Fibroblast of the conjunctiva (primary cell): ENCODE results near the gene MYCBP2.

Experiments used
- DNase-seq: peaks from one replicate; pipeline ENCODE4 v3.0.0-alpha.2; 2010; ENCODE audit warnings: low read depth

Gene MYCBP2

DNA sequence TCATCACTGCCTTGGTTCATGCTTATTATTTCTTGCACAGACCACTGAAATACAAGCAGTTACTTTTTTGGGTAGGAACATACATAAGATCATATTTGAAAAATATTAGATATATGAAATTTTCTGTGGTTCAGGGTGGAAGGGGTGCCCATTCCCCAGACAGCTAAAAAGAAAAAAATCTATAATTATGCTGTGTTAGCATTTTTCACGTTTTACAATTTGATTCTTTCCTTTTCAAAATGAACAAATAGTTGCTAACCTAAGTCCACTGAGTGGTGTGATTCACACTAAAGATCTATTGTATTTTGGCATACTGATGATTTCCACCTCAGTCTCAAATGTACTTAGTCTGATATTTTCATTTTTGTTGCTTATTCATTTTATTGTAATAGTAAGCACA is 233.2 kb downstream of the MYCBP2 start:
- DNase-seq = no peak

DNA sequence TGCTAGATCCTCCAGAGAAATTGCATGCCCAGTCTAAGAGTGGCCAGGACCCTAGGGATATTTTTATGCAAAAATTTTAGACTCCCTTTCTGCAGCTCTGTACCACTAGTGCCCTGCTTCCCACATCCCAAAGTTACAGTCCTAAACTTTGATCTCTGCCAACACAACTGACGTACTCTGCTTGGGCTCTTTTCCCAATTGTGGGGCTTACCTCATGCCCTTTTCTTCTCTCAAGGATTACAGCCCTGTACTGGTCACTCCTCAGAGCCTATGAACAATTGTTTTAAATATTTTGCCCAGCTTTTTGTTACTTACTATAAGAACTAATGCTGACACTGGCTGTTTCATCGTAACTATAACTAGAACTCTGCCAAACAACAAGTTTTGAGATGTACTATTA is 242.1 kb downstream of the MYCBP2 start:
- no peak for DNase-seq

DNA sequence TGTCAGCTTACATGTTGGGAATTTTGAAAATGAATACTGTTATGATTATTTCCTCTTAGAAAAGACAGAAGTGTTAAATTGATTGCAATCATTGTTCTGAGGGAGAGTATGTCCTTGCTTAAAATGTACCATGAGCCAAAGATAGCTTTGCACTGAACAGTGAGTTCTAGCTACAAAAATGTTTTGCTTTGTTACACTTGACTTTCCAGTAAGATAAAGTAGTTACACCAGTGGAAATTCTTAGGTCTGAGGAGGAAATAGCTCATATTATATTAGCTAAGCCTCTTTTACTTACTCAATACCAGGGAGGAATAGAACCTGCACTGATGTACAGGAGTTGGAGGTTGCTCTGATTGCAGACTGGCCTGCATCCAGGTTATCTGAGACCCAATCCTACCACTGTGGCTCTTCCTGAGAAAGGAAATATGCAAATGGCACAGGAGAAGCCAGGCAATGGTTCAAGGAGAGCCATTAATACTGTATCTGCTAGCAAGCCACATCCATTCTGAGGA is 246.9 kb downstream of the MYCBP2 start:
- no peak for DNase-seq

DNA sequence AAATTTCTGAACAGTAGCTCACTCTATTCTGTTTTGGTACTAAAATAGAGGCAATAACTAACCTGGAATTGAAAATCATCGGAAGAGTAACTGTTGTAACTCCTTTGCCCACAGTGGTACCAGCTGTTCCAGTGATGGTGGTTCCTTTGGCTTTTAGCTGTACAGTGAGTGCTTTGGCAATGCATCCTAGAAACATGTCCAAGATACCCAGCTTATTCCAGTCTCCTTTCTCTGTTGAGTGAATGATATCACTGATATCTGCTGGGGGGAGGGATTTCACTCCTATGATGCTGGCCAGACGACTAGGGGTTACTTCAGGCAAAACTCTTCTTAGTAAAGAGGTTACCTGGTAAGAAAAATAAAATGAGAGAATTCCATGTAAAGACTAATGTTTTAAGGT is 259.4 kb downstream of the MYCBP2 start:
- DNase-seq = no peak

DNA sequence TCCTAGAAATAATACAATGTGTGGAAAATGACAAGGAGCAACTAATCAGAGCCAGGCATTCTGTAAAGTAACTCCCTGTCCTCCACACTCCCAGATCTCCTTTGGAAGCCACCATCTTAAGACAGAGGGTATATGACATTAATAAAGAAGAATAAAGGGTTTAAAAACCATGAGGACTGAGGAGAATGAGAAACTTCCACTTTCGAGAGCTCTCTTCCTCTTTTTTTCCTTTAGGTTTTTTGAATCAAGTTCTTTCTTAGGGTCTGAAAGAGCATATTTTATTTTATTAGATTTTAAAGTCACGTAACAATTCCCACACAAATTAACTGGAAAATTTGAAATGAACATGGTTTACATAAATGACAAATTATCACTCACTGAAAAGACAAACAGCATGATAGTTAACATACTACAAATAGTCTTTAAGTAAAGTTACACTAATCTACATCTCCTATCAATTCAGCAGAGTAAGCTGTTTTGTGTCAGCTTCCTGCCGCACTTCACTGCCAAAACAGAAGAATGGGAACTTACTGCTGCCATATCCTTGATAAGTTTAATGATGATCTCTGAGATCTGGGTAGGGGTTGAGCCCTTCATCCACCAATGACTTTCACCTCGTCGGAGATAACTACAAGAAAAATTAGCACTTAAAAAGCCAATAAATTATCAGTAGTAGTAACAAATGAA is 261.3 kb downstream of the MYCBP2 start:
- no peak for DNase-seq

DNA sequence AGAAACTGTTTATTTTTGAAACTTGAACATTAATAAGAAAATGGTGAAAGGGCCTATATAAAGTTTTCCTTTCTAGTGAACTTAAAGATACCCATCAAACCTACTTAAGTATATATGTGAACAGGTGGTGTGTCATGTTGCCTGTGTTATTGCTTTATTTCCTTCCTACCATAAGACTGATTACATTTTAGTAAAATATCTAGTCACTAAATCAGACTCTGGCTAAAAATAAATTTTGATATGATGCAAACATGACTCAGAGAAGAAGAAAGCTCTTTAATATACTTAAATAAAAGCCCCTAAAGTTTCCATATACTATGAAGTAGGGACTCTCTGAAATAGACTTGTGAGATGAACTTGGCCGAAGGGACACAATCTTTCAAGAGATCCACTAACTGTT is 264.8 kb downstream of the MYCBP2 start:
- DNase-seq = no peak

DNA sequence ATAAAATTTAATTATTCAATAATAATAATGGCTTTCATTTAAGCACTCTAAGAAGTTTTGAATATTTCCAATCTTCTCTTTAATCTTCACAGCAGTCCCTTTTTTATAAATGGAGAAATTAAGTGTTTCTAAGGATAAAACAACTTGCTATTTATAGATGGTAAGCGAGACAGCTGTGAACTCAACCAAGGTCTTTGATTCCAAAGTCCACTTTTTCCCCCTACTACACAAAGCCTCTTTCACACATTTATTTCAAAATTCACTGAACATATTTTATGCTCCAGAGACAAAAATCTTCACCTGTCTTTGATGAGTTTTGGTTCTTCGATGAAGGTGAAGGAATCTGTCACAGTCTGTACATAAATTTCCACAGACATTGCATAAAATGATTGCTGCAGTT is 265.5 kb downstream of the MYCBP2 start:
- DNase-seq = no peak

DNA sequence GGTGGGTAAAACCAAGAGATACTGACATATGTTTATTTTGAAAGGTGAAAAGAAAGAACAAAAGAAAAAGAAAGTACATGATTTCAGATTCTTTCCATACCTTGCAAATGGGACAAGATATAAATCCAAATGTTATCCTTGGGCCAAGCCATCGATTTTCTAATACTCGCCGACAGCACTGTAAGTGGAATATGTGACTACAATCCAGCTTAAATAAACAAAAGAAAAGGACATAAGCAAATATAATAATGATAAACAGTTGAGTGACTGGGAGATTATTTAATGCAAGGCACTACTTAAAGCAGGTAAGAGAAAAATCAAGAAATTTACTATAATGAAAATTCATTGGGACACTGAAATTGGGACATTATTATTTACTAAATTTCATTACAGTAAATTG is 270.0 kb downstream of the MYCBP2 start:
- DNase-seq = no peak

DNA sequence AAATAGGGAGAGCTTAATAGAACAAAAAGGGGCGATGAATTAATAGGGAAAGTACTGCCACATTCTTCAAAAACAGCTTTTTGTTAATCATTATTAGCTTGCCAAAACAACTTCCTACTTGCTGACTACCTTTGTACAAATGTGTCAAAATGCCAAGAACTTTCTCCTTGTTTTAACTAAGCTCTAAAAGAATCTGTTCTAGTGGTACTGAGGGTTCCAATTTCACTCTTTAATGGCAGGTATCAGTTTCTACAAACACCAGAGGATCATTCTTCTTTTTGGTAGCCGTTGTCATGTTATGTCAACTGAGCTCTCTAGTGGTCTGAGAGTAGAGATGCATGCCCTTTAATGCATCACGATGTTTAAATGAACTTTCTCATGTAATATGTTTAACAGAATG is 270.5 kb downstream of the MYCBP2 start:
- no peak for DNase-seq

DNA sequence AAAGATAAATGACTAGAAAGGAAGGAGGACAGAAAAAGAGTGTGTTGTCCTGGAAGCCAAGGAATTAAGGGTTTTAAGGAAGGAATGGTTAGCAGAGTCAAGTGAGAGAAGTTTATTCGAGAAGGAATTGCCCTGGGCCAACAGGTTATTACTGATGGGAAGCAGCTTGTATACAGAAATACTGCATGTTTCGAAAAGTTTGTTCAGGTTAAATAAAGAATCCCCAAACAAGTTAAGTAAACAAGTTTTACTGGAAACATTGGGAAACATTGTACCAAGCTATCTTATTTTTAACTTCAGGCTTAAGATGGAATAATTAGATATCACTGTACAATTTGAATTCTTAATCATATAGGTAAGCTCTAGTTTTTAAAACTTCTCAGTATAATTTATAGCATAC is 271.7 kb downstream of the MYCBP2 start:
- no peak for DNase-seq

DNA sequence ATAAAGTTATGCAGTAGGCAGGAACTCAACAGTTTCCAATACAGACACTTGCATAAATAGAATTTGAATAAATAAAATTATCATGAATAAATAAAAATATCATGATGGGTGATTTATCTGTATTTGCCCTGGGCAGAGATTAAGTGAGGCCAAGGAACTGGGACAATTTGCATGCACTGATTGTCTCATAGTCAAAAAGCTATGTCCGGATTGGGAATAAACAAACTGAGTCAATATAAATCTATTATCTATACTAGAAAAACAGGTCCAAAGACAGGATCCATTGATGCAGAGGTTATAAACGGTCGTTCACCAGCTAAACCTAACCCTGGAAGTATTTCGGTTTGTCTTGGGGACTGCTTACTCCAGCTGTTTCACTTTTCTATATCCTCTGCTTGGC is 273.7 kb downstream of the MYCBP2 start:
- DNase-seq = no peak

DNA sequence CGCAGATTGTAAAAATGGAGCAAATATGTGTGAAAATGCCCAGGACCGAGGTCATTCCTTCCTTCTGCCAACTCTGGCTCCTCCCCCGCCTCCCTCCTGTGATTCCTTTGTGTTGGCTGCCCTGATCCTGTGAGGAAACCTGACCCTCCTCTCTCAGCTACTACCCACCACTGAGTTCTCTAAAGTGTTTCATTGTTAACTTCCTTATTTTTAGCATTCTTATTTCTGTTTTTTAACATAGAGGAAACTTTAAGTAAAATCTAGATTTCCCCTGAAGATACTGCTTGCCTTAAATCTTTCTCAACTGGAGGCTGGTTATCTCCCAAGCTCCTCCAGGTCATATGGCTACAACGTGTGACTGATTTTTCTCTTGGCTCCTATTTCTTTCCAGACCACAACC is 278.2 kb downstream of the MYCBP2 start:
- no peak for DNase-seq

DNA sequence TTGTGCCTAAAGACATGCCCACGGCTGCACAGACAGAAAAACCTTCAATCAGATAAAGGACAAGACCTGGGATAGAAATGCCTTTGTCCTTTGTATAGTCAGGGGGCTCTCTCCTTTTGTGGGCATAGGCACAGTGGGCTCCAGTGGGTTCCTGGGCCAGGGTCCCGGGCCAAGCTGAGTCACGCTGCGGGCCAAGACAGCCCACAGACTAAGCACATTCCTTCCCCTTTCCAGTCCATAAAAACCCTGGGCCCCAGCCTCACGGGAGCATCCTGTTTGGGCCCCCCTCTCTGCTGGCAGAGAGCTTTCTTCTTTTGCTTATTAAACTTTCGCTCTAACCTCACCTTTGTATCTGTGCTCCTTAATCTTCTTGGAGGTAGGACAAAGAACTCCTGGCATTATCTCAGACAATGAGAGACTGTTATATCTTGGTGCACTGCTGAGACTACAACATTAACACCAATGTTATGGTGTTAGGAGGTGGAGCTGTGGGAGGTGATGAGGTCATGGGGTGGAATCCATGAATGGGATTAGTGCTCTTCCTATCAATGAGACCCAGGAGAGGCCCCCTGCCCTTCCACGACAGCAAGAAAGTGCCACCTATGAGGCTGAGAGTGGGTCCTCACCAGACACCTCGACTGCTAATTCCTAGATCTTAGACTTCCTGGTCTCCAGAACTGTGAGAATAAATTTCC is 279.1 kb downstream of the MYCBP2 start:
- no peak for DNase-seq

DNA sequence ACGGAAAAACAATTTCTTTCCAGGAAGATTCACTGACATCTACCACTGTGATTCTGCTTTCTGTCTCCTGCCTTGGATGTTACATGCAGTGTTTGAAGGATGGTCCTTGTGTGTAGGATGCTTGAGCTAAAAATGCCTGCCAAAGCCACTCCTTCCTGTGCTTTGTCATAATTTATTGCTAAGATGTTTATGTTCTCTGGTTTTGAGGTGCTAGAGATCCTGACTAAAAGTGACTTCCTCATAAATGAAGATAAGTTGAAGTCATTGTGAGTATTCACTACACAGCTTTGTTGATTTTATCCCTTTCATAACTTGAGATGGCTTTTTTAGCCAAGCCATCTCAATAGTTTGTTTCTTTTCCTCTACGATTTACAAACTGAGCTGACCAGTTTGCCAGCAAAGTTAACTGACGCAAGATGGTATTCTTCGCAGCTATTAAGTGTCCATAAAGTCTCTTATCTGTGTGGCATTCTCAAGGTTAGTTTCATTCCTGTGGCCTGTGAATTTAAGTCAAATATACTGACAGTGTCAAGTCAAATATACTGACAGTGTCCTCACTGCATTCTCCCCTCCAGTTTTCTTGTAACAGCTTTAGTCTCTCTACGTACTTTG is 284.2 kb downstream of the MYCBP2 start:
- DNase-seq = no peak

DNA sequence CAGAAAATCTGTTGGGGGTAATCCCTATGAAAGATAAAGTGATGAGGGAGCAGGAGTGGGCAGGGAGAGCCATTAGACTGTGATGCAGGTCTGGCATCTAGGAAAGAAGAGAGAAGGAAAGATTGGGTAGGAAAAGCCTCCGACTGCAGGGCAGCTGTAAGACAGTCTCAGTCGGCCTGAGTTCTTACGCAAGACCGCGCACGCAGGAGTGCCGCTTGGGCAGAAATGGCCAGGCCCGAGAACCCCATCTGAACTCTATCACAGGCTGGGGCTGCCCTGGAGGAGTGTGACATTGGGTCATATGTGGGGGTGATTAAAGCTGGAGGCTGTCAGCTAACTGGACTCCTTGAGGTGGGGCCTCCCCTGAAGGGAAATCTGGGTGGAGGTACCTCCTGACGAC is 286.1 kb downstream of the MYCBP2 start:
- DNase-seq = no peak

DNA sequence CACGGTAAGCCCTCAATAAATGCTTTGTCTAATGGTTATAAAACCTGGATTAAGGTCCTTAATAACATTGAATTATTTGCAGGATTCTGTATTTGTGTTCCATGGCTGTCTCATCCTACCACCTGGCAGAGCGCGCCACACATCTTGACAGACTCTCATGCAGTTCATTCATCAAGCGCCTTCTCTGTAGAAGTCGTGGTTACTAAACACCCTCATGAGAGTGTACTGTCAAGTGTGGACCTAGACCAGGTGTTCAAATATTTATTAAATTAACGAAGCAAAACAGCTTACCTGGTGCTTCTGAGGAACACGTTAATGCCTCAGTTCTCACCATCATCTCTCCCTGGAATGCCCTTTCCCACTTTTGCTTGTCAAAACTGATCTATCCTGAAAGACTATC is 286.8 kb downstream of the MYCBP2 start:
- DNase-seq = no peak

DNA sequence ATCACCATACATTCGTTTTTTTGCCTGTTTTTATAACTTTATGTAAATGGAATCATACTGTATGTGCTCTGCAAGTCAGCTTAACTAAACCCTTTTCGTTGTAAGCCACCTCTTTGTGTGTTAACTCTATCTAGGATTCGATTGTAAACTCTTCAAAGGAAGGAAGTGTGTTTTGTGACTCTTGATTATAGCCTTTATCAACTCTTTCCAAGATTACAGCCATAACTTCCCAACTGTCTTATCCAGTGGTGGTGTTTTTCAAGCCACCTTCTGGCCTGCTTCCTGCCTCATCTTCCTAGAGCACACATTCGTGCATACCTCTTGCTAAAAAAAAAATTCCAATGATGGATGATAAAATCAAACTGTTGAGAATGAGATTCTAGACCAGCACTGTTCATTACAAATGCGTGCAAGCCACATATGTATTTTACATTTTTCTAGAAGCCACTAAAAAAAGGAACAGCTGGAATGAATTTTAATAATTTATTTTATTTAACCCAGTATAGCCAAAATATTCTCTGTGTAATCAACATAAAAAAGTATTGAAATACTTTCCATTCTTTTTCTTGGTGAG is 287.9 kb downstream of the MYCBP2 start:
- DNase-seq = no peak

DNA sequence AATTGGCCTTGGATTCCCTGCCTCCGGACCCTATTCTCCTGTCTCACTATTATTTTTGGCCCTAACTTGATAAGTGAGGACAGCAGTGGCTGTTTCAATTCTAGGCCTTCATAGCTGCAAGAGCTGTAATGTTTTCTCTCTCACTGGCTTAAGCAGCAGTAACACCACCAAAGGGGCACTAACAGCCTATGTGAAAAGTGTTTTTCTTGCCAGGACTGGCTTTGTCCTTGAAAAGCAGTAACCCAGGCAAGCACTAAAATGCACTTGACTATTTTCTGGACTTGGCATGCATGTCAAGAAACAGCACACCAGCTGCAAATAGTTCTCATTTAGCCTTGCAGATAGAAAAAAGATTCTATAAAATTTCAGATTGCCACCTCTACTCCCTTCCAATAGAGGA is 290.6 kb downstream of the MYCBP2 start:
- DNase-seq = no peak

DNA sequence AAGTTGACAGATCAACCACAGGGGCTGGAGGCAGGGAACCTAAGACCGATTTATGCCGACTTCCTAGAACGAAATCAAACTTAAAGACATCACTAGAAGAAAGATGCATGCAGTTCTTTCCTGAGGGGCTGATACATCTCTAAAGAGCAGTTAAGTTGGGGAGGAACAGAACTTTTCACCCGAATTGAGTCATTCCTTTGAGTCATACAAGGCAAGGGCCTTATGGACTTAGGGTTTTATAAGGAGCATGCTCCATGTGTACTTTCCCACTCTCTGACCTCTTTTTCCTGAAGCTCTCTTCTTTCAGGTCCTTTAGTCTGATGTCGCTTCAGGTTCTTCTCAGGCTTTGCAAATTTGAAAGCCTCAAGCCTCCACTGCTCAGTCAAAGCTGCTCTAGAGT is 292.0 kb downstream of the MYCBP2 start:
- no peak for DNase-seq

DNA sequence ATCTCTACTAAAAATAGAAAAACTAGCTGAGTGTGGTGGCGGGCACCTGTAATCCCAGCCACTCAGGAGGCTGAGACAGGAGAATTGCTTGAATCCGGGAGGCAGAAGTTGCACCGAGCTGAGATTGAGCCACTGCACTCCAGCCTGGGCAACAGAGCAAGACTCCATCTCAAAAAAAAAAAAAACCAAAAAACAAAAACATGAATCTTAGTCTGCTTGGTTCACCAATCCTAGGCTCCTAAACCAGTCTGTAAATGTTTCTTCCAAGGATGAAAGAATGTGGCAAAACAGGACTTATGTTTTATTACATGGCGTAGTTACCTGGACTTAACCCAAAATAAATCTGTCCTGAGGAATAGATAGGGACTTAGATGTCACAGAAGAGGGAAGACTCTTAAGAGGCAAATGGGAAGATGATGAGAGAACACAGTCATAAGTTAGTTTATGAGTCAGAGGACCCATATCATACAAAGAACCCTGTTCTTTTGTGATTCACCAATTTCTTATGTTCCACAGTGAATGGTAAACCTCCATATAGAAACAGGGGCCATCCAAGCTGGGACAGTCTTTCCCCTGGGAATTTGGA is 293.1 kb downstream of the MYCBP2 start:
- DNase-seq = no peak

DNA sequence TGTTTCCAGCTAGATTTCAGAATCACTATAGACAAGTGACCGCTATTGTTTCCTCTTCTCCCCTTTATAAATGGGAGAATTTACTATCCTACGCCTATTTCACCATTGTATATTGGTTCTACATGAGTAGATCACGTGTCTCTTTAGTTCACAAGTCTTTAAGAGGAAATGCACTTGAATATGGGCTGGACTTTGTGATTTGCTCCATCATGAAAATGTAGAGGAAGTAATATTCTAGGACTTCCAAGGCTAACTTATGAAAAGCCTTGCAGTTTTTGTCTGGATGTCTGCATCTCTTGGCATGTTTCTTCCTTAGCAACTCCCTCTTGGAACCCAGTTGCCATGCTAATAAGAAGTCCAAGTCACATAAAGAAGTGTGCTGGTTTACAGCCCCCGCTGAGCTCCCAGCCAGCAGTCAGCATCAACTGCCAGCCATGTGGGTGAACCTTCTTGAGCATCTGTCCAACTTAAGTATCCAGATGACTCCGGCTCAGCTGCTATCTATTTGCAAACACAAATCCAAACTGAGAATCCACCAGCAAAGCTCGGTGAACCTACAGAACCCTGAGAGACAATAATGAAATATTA is 295.1 kb downstream of the MYCBP2 start:
- DNase-seq = no peak

DNA sequence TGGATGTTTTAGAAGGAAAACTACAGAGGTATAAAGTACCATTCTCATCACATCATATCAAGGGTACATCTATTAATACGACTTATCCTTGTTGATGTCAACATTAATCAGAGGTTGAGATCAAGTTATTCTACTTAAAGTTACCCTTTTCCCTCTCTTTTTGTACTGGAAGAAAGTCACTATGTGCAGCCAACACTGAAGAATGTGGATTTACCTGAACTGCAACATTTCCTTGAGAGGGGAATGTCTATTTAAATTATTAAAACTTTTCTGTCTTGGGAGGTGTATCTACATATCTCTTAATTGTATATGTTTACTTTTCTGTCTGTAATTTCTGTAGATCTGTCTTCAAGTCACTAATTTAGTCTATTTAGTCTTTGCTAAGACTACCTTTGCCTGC is 297.5 kb downstream of the MYCBP2 start:
- DNase-seq = no peak
